SKM-1 (cell line): ENCODE data around the gene SCN8A.

Source experiments
- DNase-seq: peaks from one replicate; lab custom pipeline; 2025; ENCODE audit not compliant: unreplicated experiment; lab: John Stamatoyannopoulos, UW

The SCN8A gene

GRCh38 chr12:51706206-51706605, 115.2 kb downstream of the SCN8A start:
- DNase-seq, result no peak

- no peak for DNase-seq
These were observed 123.6 kb downstream of the SCN8A start for GRCh38 chr12:51714666-51715065.

GRCh38 chr12:51717326-51717925, 126.4 kb downstream of the SCN8A start:
- no peak for DNase-seq

- DNase-seq, result no peak
These were observed 130.4 kb downstream of the SCN8A start for GRCh38 chr12:51721282-51721940.

- DNase-seq, result no peak
These were observed 131.4 kb downstream of the SCN8A start for GRCh38 chr12:51722431-51722830.

GRCh38 chr12:51726161-51726560, 135.1 kb downstream of the SCN8A start:
- no peak for DNase-seq

- DNase-seq, result no peak
These were observed 135.9 kb downstream of the SCN8A start for GRCh38 chr12:51726931-51727330.

GRCh38 chr12:51729331-51729730, 138.3 kb downstream of the SCN8A start:
- DNase-seq, result no peak

- no peak for DNase-seq
These were observed 139.7 kb downstream of the SCN8A start for GRCh38 chr12:51730745-51731144.

GRCh38 chr12:51740536-51740935, 149.5 kb downstream of the SCN8A start:
- DNase-seq, result no peak

- no peak for DNase-seq
These were observed 153.2 kb downstream of the SCN8A start for GRCh38 chr12:51744235-51744634.

GRCh38 chr12:51744957-51745356, 153.9 kb downstream of the SCN8A start:
- DNase-seq, result no peak

- no peak for DNase-seq
These were observed 155.4 kb downstream of the SCN8A start for GRCh38 chr12:51746416-51746815.

- no peak for DNase-seq
These were observed 157.2 kb downstream of the SCN8A start for GRCh38 chr12:51748235-51748634.

- no peak for DNase-seq
These were observed 158.4 kb downstream of the SCN8A start for GRCh38 chr12:51749206-51749985.

- DNase-seq, result no peak
These were observed 158.9 kb downstream of the SCN8A start for GRCh38 chr12:51749986-51750317.

- DNase-seq, result no peak
These were observed 160.6 kb downstream of the SCN8A start for GRCh38 chr12:51751661-51752060.

GRCh38 chr12:51752234-51752889, 161.3 kb downstream of the SCN8A start:
- DNase-seq, result no peak

GRCh38 chr12:51753980-51754675, 163.1 kb downstream of the SCN8A start:
- no peak for DNase-seq

- DNase-seq, result no peak
These were observed 164.2 kb downstream of the SCN8A start for GRCh38 chr12:51755251-51755650.

GRCh38 chr12:51759175-51759574, 168.1 kb downstream of the SCN8A start:
- DNase-seq, result no peak
